ENCODE results near the gene CHAT. TPM values are rescaled to one million over a fixed set of nuclear protein-coding genes. Genes with fewer than 3 reads are reported as not detected.

CHAT gene
- polyA plus RNA-seq, 1 donor from 2014 or later: not detected

DNA sequence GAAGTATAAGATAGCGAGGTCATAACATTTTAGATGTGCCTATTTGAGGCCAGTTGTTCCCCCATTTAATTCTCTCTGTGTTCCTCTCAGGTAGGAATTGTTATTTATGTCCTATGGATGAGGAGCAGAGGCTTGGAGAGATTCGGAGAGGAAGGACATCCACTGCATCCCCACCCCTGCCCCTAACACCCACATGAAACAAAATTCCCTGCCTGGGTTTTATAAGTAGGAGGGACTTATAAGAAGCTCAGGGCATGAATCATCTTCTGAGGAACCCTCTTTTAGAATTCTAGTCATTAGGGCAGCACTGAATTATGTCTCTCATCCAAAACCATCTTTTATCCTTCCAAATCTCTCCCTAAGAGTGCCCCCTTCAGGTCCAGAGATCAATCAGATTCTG lies 5.0 kb downstream of the CHAT start:
- H3K4me2 ChIP-seq (ENCODE audit: low read length): no peak overlapping the region
- no peak overlapping the region for H3K27ac ChIP-seq (ENCODE audit: low read length)
- H3K9me2 ChIP-seq (ENCODE audit: insufficient read depth, low read length): no peaks in the 10 kb centered on the region
- no peaks in the 10 kb centered on the region for H3F3A ChIP-seq (ENCODE audit: insufficient read depth, low read length, poor library complexity, severe bottlenecking)
- H3K9me3 ChIP-seq (ENCODE audit: low read length): no peaks in the 10 kb centered on the region
- no peak overlapping the region for H3K4me3 ChIP-seq (ENCODE audit: low read length)
- H2AFZ ChIP-seq (ENCODE audit: low read depth, low read length): no peak overlapping the region
- H3K36me3 ChIP-seq (ENCODE audit: insufficient read depth, low read length): no peaks in the 10 kb centered on the region
- peaks cover 51% of the 10 kb centered on the region for H3K27me3 ChIP-seq (ENCODE audit: insufficient read depth, low read depth, low read length)
- H3K9ac ChIP-seq (ENCODE audit: low read length): no peak overlapping the region
- no peak for TF ChIP-seq RAD21 (conservative IDR thresholded peaks at IDR 0.05)
- TF ChIP-seq MXI1 (conservative IDR thresholded peaks at IDR 0.05; ENCODE audit: poor library complexity, severe bottlenecking): no peak
- TF ChIP-seq EZH2 (IDR thresholded peaks at IDR 0.05; ENCODE audit: borderline replicate concordance, insufficient read depth, low read length, poor library complexity, severe bottlenecking): no peak
- TF ChIP-seq, protein P1, sequence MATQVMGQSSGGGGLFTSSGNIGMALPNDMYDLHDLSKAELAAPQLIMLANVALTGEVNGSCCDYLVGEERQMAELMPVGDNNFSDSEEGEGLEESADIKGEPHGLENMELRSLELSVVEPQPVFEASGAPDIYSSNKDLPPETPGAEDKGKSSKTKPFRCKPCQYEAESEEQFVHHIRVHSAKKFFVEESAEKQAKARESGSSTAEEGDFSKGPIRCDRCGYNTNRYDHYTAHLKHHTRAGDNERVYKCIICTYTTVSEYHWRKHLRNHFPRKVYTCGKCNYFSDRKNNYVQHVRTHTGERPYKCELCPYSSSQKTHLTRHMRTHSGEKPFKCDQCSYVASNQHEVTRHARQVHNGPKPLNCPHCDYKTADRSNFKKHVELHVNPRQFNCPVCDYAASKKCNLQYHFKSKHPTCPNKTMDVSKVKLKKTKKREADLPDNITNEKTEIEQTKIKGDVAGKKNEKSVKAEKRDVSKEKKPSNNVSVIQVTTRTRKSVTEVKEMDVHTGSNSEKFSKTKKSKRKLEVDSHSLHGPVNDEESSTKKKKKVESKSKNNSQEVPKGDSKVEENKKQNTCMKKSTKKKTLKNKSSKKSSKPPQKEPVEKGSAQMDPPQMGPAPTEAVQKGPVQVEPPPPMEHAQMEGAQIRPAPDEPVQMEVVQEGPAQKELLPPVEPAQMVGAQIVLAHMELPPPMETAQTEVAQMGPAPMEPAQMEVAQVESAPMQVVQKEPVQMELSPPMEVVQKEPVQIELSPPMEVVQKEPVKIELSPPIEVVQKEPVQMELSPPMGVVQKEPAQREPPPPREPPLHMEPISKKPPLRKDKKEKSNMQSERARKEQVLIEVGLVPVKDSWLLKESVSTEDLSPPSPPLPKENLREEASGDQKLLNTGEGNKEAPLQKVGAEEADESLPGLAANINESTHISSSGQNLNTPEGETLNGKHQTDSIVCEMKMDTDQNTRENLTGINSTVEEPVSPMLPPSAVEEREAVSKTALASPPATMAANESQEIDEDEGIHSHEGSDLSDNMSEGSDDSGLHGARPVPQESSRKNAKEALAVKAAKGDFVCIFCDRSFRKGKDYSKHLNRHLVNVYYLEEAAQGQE (IDR thresholded peaks at IDR 0.05; ENCODE audit: borderline replicate concordance): no peak
- no peak for TF ChIP-seq POLR2AphosphoS5 (IDR thresholded peaks at IDR 0.05)
- TF ChIP-seq EP300 (conservative IDR thresholded peaks at IDR 0.05; ENCODE audit: poor library complexity, severe bottlenecking): no peak
- no peak for TF ChIP-seq TAF1 (IDR thresholded peaks at IDR 0.05; ENCODE audit: low read depth)
- TF ChIP-seq SMC3 (conservative IDR thresholded peaks at IDR 0.05; ENCODE audit: poor library complexity): no peak
- TF ChIP-seq, protein P2, sequence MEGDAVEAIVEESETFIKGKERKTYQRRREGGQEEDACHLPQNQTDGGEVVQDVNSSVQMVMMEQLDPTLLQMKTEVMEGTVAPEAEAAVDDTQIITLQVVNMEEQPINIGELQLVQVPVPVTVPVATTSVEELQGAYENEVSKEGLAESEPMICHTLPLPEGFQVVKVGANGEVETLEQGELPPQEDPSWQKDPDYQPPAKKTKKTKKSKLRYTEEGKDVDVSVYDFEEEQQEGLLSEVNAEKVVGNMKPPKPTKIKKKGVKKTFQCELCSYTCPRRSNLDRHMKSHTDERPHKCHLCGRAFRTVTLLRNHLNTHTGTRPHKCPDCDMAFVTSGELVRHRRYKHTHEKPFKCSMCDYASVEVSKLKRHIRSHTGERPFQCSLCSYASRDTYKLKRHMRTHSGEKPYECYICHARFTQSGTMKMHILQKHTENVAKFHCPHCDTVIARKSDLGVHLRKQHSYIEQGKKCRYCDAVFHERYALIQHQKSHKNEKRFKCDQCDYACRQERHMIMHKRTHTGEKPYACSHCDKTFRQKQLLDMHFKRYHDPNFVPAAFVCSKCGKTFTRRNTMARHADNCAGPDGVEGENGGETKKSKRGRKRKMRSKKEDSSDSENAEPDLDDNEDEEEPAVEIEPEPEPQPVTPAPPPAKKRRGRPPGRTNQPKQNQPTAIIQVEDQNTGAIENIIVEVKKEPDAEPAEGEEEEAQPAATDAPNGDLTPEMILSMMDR (IDR thresholded peaks at IDR 0.05; ENCODE audit: poor library complexity, severe bottlenecking): no peak
- no peaks in the 10 kb centered on the region for H4K20me1 ChIP-seq (ENCODE audit: insufficient read depth)
- H3K79me2 ChIP-seq (replicated peaks; ENCODE audit: insufficient read depth, low read length): no peaks in the 10 kb centered on the region

DNA sequence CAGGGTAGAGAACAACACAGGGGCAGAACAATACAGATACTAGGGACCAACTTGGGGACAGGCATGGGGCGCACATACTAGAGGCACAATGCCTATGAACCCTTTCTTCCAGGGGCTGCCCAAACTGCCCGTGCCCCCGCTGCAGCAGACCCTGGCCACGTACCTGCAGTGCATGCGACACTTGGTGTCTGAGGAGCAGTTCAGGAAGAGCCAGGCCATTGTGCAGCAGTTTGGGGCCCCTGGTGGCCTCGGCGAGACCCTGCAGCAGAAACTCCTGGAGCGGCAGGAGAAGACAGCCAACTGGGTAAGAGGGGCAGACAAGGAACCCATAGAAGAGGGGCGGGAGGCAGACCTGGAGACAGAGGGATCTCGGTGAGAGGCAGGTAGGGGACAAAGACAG lies 5.8 kb downstream of the CHAT start:
- Histone ChIP-seq H2AFZ (ENCODE audit: low read depth, low read length) (no peak overlapping the region), H3K9me3 (ENCODE audit: low read length) (no peaks in the 10 kb centered on the region), H3F3A (ENCODE audit: insufficient read depth, low read length, poor library complexity, severe bottlenecking) (no peaks in the 10 kb centered on the region), H3K4me3 (ENCODE audit: low read length) (no peak overlapping the region), H3K36me3 (ENCODE audit: insufficient read depth, low read length) (no peaks in the 10 kb centered on the region), H3K4me2 (ENCODE audit: low read length) (no peak overlapping the region), H4K20me1 (ENCODE audit: insufficient read depth) (no peaks in the 10 kb centered on the region), H3K27me3 (ENCODE audit: insufficient read depth, low read depth, low read length) (peaks cover 43% of the 10 kb centered on the region), H3K27ac (ENCODE audit: low read length) (no peak overlapping the region), H3K9me2 (ENCODE audit: insufficient read depth, low read length) (no peaks in the 10 kb centered on the region), H3K79me2 (replicated peaks; ENCODE audit: insufficient read depth, low read length) (no peaks in the 10 kb centered on the region), H3K9ac (ENCODE audit: low read length) (no peak overlapping the region)
- TF ChIP-seq RAD21 (conservative IDR thresholded peaks at IDR 0.05) (no peak), SMC3 (conservative IDR thresholded peaks at IDR 0.05; ENCODE audit: poor library complexity) (no peak), EZH2 (IDR thresholded peaks at IDR 0.05; ENCODE audit: borderline replicate concordance, insufficient read depth, low read length, poor library complexity, severe bottlenecking) (no peak), POLR2AphosphoS5 (IDR thresholded peaks at IDR 0.05) (no peak), TAF1 (IDR thresholded peaks at IDR 0.05; ENCODE audit: low read depth) (no peak), MXI1 (conservative IDR thresholded peaks at IDR 0.05; ENCODE audit: poor library complexity, severe bottlenecking) (no peak), EP300 (conservative IDR thresholded peaks at IDR 0.05; ENCODE audit: poor library complexity, severe bottlenecking) (no peak)
- TF ChIP-seq, protein P1 (IDR thresholded peaks at IDR 0.05; ENCODE audit: borderline replicate concordance): no peak
- TF ChIP-seq, protein P2 (IDR thresholded peaks at IDR 0.05; ENCODE audit: poor library complexity, severe bottlenecking): no peak

Measured in neural cell (in vitro differentiated cells).